Osteoblast (primary cell): ENCODE measurements around the gene TAS1R2. TPM values are rescaled to one million over a fixed set of nuclear protein-coding genes. Genes with fewer than 3 reads are reported as not detected.

Experiments used
- DNase-seq: peaks from one replicate; pipeline ENCODE4 v3.0.0; 2011; ENCODE audit warnings: low spot score, mixed read lengths; ENCODE audit not compliant: insufficient read length; ENCODE audit errors: missing footprints
- H2AFZ ChIP-seq: 2 replicates; pipeline ENCODE4 v1.6.0; 2011; ENCODE audit warnings: mild to moderate bottlenecking, low read length
- H3K27ac ChIP-seq: 2 replicates; pipeline ENCODE4 v1.5.1; 2011; ENCODE audit warnings: mild to moderate bottlenecking, low read depth, low read length, moderate library complexity
- H3K27me3 ChIP-seq: 2 replicates; pipeline ENCODE4 v1.6.0; 2012; ENCODE audit warnings: mild to moderate bottlenecking, control low read depth, inconsistent platforms, low read length, moderate library complexity; ENCODE audit not compliant: insufficient read depth
- H3K36me3 ChIP-seq: 2 replicates; pipeline ENCODE4 v1.5.1; 2011; ENCODE audit warnings: mild to moderate bottlenecking, low read length, control low read depth, moderate library complexity; ENCODE audit not compliant: insufficient read depth
- H3K4me1 ChIP-seq: 2 replicates; pipeline ENCODE4 v1.5.1; 2011; ENCODE audit warnings: mild to moderate bottlenecking, low read length, control low read depth, moderate library complexity; ENCODE audit not compliant: insufficient read depth
- H3K4me2 ChIP-seq: 2 replicates; pipeline ENCODE4 v1.6.0; 2011; ENCODE audit warnings: mild to moderate bottlenecking, low read length; ENCODE audit not compliant: insufficient read depth
- H3K4me3 ChIP-seq: fragments of 200-600 bp; sonication (generic); 3 replicates; pipeline ENCODE4 v1.5.1; 2012; ENCODE audit warnings: mild to moderate bottlenecking, low read length, inconsistent platforms; ENCODE audit not compliant: insufficient read depth
- H3K79me2 ChIP-seq: 2 replicates; pipeline ENCODE4 v1.6.0; 2012; ENCODE audit warnings: mild to moderate bottlenecking, low read length, control low read depth, inconsistent platforms; ENCODE audit not compliant: insufficient read depth
- H3K9me3 ChIP-seq: 2 replicates; pipeline ENCODE4 v1.5.1; 2011; ENCODE audit warnings: low read depth, low read length, control low read depth
- H4K20me1 ChIP-seq: 2 replicates; pipeline ENCODE4 v1.6.0; 2012; ENCODE audit warnings: mild to moderate bottlenecking, low read length, control low read depth; ENCODE audit not compliant: insufficient read depth
- total RNA-seq: library from RNA; depleted of rRNA; stranded (reverse); fragments of >200 nt; gene quantifications from 2 replicates; pipeline ENCODE4 v1.2.3, GENCODE V29; 2012
- TF ChIP-seq, protein P1 (sequence below): IDR thresholded peaks from 2 replicates; pipeline ENCODE4 v1.5.1; 2011; ENCODE audit warnings: mild to moderate bottlenecking, low read depth, low read length, moderate library complexity; ENCODE audit errors: extremely low read depth

Gene TAS1R2
- total RNA-seq, 1 donor, result not detected

- Histone ChIP-seq H3K4me2 (no peak overlapping the region), H3K27me3 (peaks cover 3% of the 10 kb centered on the region), H3K4me3 (no peak overlapping the region), H3K9me3 (no peaks in the 10 kb centered on the region), H3K4me1 (no peaks in the 10 kb centered on the region), H4K20me1 (no peaks in the 10 kb centered on the region), H2AFZ (no peak overlapping the region), H3K79me2 (no peaks in the 10 kb centered on the region), H3K36me3 (no peaks in the 10 kb centered on the region), H3K27ac (no peak overlapping the region)
- TF ChIP-seq, protein P1, sequence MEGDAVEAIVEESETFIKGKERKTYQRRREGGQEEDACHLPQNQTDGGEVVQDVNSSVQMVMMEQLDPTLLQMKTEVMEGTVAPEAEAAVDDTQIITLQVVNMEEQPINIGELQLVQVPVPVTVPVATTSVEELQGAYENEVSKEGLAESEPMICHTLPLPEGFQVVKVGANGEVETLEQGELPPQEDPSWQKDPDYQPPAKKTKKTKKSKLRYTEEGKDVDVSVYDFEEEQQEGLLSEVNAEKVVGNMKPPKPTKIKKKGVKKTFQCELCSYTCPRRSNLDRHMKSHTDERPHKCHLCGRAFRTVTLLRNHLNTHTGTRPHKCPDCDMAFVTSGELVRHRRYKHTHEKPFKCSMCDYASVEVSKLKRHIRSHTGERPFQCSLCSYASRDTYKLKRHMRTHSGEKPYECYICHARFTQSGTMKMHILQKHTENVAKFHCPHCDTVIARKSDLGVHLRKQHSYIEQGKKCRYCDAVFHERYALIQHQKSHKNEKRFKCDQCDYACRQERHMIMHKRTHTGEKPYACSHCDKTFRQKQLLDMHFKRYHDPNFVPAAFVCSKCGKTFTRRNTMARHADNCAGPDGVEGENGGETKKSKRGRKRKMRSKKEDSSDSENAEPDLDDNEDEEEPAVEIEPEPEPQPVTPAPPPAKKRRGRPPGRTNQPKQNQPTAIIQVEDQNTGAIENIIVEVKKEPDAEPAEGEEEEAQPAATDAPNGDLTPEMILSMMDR, result no peak
- DNase-seq, result no peak
Measured at GRCh38 chr1:18809953-18810899, 49.2 kb downstream of the TAS1R2 start.

GRCh38 chr1:18808550-18808949 is 50.9 kb downstream of the TAS1R2 start:
- Histone ChIP-seq H3K9me3 (no peaks in the 10 kb centered on the region), H3K4me3 (no peak overlapping the region), H3K36me3 (no peaks in the 10 kb centered on the region), H2AFZ (no peak overlapping the region), H3K4me1 (no peaks in the 10 kb centered on the region), H3K79me2 (no peaks in the 10 kb centered on the region), H3K27ac (no peak overlapping the region), H4K20me1 (no peaks in the 10 kb centered on the region), H3K27me3 (peaks cover 3% of the 10 kb centered on the region), H3K4me2 (no peak overlapping the region)
- TF ChIP-seq, protein P1, result no peak
- DNase-seq, result no peak

DNA sequence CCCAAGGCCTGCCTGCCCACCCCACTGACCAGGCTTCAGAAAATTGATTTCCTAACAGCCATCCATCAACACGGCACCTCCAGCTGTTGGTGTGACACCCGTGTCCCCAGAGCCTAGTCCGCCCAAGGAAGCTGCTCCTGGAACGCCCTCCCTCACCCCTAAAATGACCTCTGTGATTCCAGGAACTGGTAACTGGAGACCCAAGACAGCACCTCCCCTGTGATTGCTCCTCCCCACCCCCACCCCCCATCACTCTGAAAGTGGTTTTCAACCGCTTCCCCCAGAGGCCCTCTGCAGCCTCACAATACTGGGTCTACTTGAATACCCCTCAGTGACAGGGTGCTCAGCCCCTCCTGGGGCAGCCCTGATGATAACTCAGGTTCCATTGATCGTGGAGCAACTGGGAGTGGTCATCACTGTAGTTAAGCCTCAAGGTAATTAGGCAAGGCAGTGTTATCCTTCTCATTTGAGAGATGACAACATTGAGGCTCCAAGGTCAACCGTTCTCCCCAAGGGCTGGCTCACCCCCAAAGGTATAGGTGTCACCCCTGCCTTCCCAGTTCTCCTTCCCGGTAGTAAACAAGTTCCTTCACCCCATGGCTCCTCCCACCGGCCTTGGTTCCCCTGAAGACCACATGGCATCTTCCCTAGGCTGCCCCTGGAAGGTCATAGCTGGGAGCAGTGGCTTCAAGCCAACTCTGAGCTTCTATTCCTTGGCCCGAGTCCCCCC is 52.0 kb downstream of the TAS1R2 start:
- H3K27me3 ChIP-seq, result peaks cover 3% of the 10 kb centered on the region
- TF ChIP-seq, protein P1, result no peak
- H3K4me1 ChIP-seq, result no peaks in the 10 kb centered on the region
- H3K9me3 ChIP-seq, result no peaks in the 10 kb centered on the region
- peak; percentile 39 for DNase-seq
- H3K36me3 ChIP-seq, result no peaks in the 10 kb centered on the region
- H3K27ac ChIP-seq, result no peak overlapping the region
- no peak overlapping the region for H3K4me3 ChIP-seq
- H3K79me2 ChIP-seq, result no peaks in the 10 kb centered on the region
- H2AFZ ChIP-seq, result no peak overlapping the region
- H3K4me2 ChIP-seq, result no peak overlapping the region
- no peaks in the 10 kb centered on the region for H4K20me1 ChIP-seq
